ENCODE results near the gene PNO1.

PNO1 gene

GRCh38 chr2:68217729-68218128 is 60.0 kb downstream of the PNO1 start:
- TF ChIP-seq EGR1 (IDR thresholded peaks at IDR 0.05): no peak
- no peak for TF ChIP-seq RAD21 (IDR thresholded peaks at IDR 0.05; ENCODE audit: low read depth)
- no peak for TF ChIP-seq REST (IDR thresholded peaks at IDR 0.05; ENCODE audit: low read depth)
- no peak for TF ChIP-seq CEBPB (IDR thresholded peaks at IDR 0.05)
- TF ChIP-seq CREB1 (IDR thresholded peaks at IDR 0.05; ENCODE audit: low read depth): no peak
- TF ChIP-seq ZBTB7A (IDR thresholded peaks at IDR 0.05; ENCODE audit: low read depth): no peak
- no peak for TF ChIP-seq NFIC (IDR thresholded peaks at IDR 0.05)
- no peak for TF ChIP-seq TAF1 (IDR thresholded peaks at IDR 0.05; ENCODE audit: low read depth)
- TF ChIP-seq TEAD4 (IDR thresholded peaks at IDR 0.05): no peak
- no peak for TF ChIP-seq YY1 (IDR thresholded peaks at IDR 0.05; ENCODE audit: low read depth)

DNA sequence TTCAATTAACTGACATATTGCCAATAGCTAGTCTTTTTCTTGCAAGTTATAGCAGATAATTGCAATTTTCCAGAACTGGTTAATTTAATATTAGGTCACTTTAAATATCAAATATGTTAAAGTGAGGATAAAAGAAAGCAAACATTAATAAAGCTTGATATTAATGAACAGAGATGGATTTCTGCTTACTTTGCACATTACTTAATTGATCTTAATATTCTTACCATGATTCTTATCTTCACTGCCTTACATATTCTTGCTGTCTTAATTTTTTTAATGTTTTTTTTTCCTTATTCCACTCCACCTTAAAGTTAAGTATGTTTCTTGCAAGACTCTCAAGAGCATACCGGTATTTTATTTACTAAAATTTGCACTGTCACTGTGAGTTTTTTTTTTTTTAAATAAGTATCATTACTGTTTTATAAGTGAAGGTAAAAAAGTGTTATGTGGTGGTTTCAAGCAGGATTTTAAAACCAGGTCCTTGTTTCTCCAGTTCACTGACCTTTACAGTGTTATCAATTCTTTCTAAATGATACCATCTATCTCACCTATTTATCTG is 60.7 kb downstream of the PNO1 start:
- no peak for TF ChIP-seq TAF1 (IDR thresholded peaks at IDR 0.05; ENCODE audit: low read depth)
- no peak for TF ChIP-seq EGR1 (IDR thresholded peaks at IDR 0.05)
- TF ChIP-seq MAX (IDR thresholded peaks at IDR 0.05): no peak
- TF ChIP-seq FOXM1 (IDR thresholded peaks at IDR 0.05; ENCODE audit: borderline replicate concordance, low read depth): no peak
- no peak for TF ChIP-seq REST (IDR thresholded peaks at IDR 0.05; ENCODE audit: low read depth)
- TF ChIP-seq RAD21 (IDR thresholded peaks at IDR 0.05; ENCODE audit: low read depth): no peak

- TF ChIP-seq NFIC (IDR thresholded peaks at IDR 0.05) (no peak), CEBPB (IDR thresholded peaks at IDR 0.05) (no peak), FOXM1 (IDR thresholded peaks at IDR 0.05; ENCODE audit: borderline replicate concordance, low read depth) (no peak), REST (IDR thresholded peaks at IDR 0.05; ENCODE audit: low read depth) (no peak), EP300 (IDR thresholded peaks at IDR 0.05; ENCODE audit: borderline replicate concordance) (no peak), TCF12 (IDR thresholded peaks at IDR 0.05; ENCODE audit: low read depth) (no peak), TAF1 (IDR thresholded peaks at IDR 0.05; ENCODE audit: low read depth) (no peak), ZBTB7A (IDR thresholded peaks at IDR 0.05; ENCODE audit: low read depth) (no peak), YY1 (IDR thresholded peaks at IDR 0.05; ENCODE audit: low read depth) (no peak), RAD21 (IDR thresholded peaks at IDR 0.05; ENCODE audit: low read depth) (no peak), EGR1 (IDR thresholded peaks at IDR 0.05) (no peak), TEAD4 (IDR thresholded peaks at IDR 0.05) (no peak)
- TF ChIP-seq, protein P1, sequence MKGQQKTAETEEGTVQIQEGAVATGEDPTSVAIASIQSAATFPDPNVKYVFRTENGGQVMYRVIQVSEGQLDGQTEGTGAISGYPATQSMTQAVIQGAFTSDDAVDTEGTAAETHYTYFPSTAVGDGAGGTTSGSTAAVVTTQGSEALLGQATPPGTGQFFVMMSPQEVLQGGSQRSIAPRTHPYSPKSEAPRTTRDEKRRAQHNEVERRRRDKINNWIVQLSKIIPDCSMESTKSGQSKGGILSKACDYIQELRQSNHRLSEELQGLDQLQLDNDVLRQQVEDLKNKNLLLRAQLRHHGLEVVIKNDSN (IDR thresholded peaks at IDR 0.05): no peak
Measured at GRCh38 chr2:68222287-68222686, 64.6 kb downstream of the PNO1 start.

DNA sequence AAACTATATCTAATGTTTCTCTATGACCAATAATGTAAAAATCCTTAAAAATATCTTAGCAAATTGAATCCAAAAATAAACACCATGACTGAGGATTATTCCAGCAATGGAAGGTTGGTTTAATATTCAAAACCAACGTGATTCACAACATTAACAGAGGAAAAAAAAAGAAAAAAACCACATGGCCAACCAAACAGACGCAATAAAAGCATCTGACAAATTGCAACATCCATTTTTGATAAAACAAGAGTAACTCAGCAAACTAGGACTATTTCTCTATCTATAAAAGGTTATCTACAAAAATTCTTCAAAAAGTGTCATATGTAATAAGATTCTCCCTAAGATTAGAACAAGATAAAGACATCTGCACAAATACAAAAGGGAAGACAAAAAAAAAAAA is 65.7 kb downstream of the PNO1 start:
- TF ChIP-seq TAF1 (IDR thresholded peaks at IDR 0.05; ENCODE audit: low read depth) (no peak), CREB1 (IDR thresholded peaks at IDR 0.05; ENCODE audit: low read depth) (no peak), FOXM1 (IDR thresholded peaks at IDR 0.05; ENCODE audit: borderline replicate concordance, low read depth) (no peak), EGR1 (IDR thresholded peaks at IDR 0.05) (no peak)

- TF ChIP-seq MAX (IDR thresholded peaks at IDR 0.05) (peak; percentile 49; the same call in 1 of the 2 replicates), YY1 (IDR thresholded peaks at IDR 0.05; ENCODE audit: low read depth) (no peak), ZBTB7A (IDR thresholded peaks at IDR 0.05; ENCODE audit: low read depth) (no peak), FOXM1 (IDR thresholded peaks at IDR 0.05; ENCODE audit: borderline replicate concordance, low read depth) (no peak), REST (IDR thresholded peaks at IDR 0.05; ENCODE audit: low read depth) (no peak), CREB1 (IDR thresholded peaks at IDR 0.05; ENCODE audit: low read depth) (no peak), RAD21 (IDR thresholded peaks at IDR 0.05; ENCODE audit: low read depth) (peak; percentile 18; the same call in 1 of the 2 replicates), EGR1 (IDR thresholded peaks at IDR 0.05) (no peak), TEAD4 (IDR thresholded peaks at IDR 0.05) (no peak), CEBPB (IDR thresholded peaks at IDR 0.05) (no peak), TAF1 (IDR thresholded peaks at IDR 0.05; ENCODE audit: low read depth) (no peak), EP300 (IDR thresholded peaks at IDR 0.05; ENCODE audit: borderline replicate concordance) (no peak), NFIC (IDR thresholded peaks at IDR 0.05) (no peak)
- TF ChIP-seq, protein P1 (IDR thresholded peaks at IDR 0.05): no peak
Measured at GRCh38 chr2:68225119-68225632, 67.5 kb downstream of the PNO1 start.
